MCF 10A (cell line): Measurements from ENCODE around the gene NDUFA1. TPM values are rescaled to one million over a fixed set of nuclear protein-coding genes. Genes with fewer than 3 reads are reported as not detected.
"Not testable (repeated sequence)": the region's sequence is repeated elsewhere in the genome, so short reads cannot be mapped to it uniquely, and the experiment has no call there.

Experiments
- BruUV-seq: library from RNA; stranded (reverse); fragments of 400-500 nt; replicated peaks from 2 replicates; lab custom pipeline; 2021; lab: Mats Ljungman, UMichigan
- CTCF ChIA-PET: fragments of 300-600 bp; sonication (Branson Sonifier 250); formaldehyde crosslinking; extraction: SDS; loops from one replicate; lab custom pipeline; 2021; ENCODE audit warnings: antibody characterized with exemption, inconsistent platforms; lab: Yijun Ruan, JAX
- POLR2A ChIA-PET: fragments of 300-600, 350-650 bp; sonication (Branson Sonifier 250); formaldehyde crosslinking; extraction: SDS; loops from one replicate; lab custom pipeline; 2020; ENCODE audit warnings: antibody characterized with exemption, inconsistent platforms; lab: Yijun Ruan, JAX
- DNase-seq: peaks from one replicate; pipeline ENCODE4 v3.0.0-alpha.2; 2018; ENCODE audit not compliant: unreplicated experiment
- H3K27ac Mint-ChIP-seq: one replicate; pipeline ENCODE4 v1.8.0; 2022; ENCODE audit warnings: mild to moderate bottlenecking, low read depth, mixed read lengths; ENCODE audit not compliant: unreplicated experiment
- H3K27me3 Mint-ChIP-seq: one replicate; pipeline ENCODE4 v1.8.0; 2022; ENCODE audit warnings: mixed read lengths; ENCODE audit not compliant: insufficient read depth, unreplicated experiment
- H3K36me3 Mint-ChIP-seq: one replicate; pipeline ENCODE4 v1.8.0; 2022; ENCODE audit warnings: mild to moderate bottlenecking, moderate library complexity, mixed read lengths; ENCODE audit not compliant: insufficient read depth, unreplicated experiment
- H3K4me1 Mint-ChIP-seq: one replicate; pipeline ENCODE4 v1.8.0; 2022; ENCODE audit warnings: mixed read lengths; ENCODE audit not compliant: insufficient read depth, unreplicated experiment
- H3K4me3 Mint-ChIP-seq: one replicate; pipeline ENCODE4 v1.8.0; 2022; ENCODE audit warnings: mild to moderate bottlenecking, moderate library complexity, mixed read lengths; ENCODE audit not compliant: unreplicated experiment
- H3K9me3 Mint-ChIP-seq: one replicate; pipeline ENCODE4 v1.8.0; 2022; ENCODE audit warnings: mixed read lengths; ENCODE audit not compliant: unreplicated experiment
- CTCF ChIP-seq: fragments of 200-600 bp; IDR thresholded peaks from one replicate; pipeline ENCODE4 v1.8.0; 2022; ENCODE audit warnings: antibody characterized with exemption, mild to moderate bottlenecking; ENCODE audit not compliant: unreplicated experiment
- intact Hi-C: fragments of 100-400 bp; cut with micrococcal nuclease; formaldehyde crosslinking; loops from 2 replicates; pipeline ENCODE4 v1.14.1; 2022
- total RNA-seq: library from RNA; stranded (reverse); gene quantifications from 2 replicates; pipeline ENCODE4 v1.2.3, GENCODE V29; 2022

NDUFA1 gene
- total RNA-seq, 1 experiment from 2014 or later = 82.8 TPM

GRCh38 chrX:119917877-119918276 lies 46.2 kb downstream of the NDUFA1 start:
- DNase-seq = no peak
- no TSS peak for BruUV-seq
- H3K4me3 Mint-ChIP-seq = no peak overlapping the region
- CTCF ChIA-PET = interaction anchor here (1.1 kb wide), 1 partner anchor 405 kb away, joined by 3 read pairs; no protein-coding TSS in a partner anchor
- H3K27me3 Mint-ChIP-seq = no peaks in the 10 kb centered on the region
- no peak overlapping the region for H3K27ac Mint-ChIP-seq
- H3K4me1 Mint-ChIP-seq = no peaks in the 10 kb centered on the region
- no peaks in the 10 kb centered on the region for H3K9me3 Mint-ChIP-seq
- H3K36me3 Mint-ChIP-seq = no peaks in the 10 kb centered on the region
- intact Hi-C loops = no loop called here
- POLR2A ChIA-PET = interaction anchor here (0.7 kb wide), 1 partner anchor 604 kb away, joined by 3 read pairs; no protein-coding TSS in a partner anchor
- TF ChIP-seq CTCF = no peak

GRCh38 chrX:119919835-119920585 lies 48.4 kb downstream of the NDUFA1 start:
- no peaks in the 10 kb centered on the region for H3K4me1 Mint-ChIP-seq
- H3K4me3 Mint-ChIP-seq = no peak overlapping the region
- TF ChIP-seq CTCF = no peak
- no peak overlapping the region for H3K27ac Mint-ChIP-seq
- peaks cover 5% of the 10 kb centered on the region for H3K36me3 Mint-ChIP-seq
- no peak for DNase-seq
- CTCF ChIA-PET = interaction anchor here (0.6 to 1.1 kb wide), 3 partner anchors 10 to 101 kb away, joined by 3 read pairs; no protein-coding TSS in a partner anchor
- no peaks in the 10 kb centered on the region for H3K9me3 Mint-ChIP-seq
- no TSS peak for BruUV-seq
- POLR2A ChIA-PET = interaction anchor here (0.6 kb wide), 1 partner anchor 137 kb away, joined by 3 read pairs; no protein-coding TSS in a partner anchor
- no peaks in the 10 kb centered on the region for H3K27me3 Mint-ChIP-seq
- intact Hi-C loops = no loop called here

- DNase-seq, H3K9me3 Mint-ChIP-seq, POLR2A ChIA-PET, H3K4me3 Mint-ChIP-seq, H3K4me1 Mint-ChIP-seq, intact Hi-C loops, CTCF ChIA-PET, BruUV-seq, H3K27me3 Mint-ChIP-seq, H3K27ac Mint-ChIP-seq: not testable (repeated sequence)
- H3K36me3 Mint-ChIP-seq = peaks cover 17% of the 10 kb centered on the region
Measured at GRCh38 chrX:119922391-119922790, 50.8 kb downstream of the NDUFA1 start.

Other genes starting within 250 kb of the NDUFA1 start
- gene SEPTIN6, start 178.7 kb upstream of the NDUFA1 start, total RNA-seq = 3.8 and 4.7 TPM in 2 replicates
- not detected in 2 replicates for gene SOWAHD, start 113.2 kb upstream of the NDUFA1 start, total RNA-seq
- gene RPL39, start 80.2 kb upstream of the NDUFA1 start, total RNA-seq = 1,826 and 1,944 TPM in 2 replicates
- gene UPF3B, start 18.9 kb upstream of the NDUFA1 start, total RNA-seq = 17.4 and 18.5 TPM in 2 replicates
- gene RNF113A, start 99 bp upstream of the NDUFA1 start, total RNA-seq = 19.0 and 23.0 TPM in 2 replicates
- not detected in 2 replicates for gene AKAP14, start 24.1 kb downstream of the NDUFA1 start, total RNA-seq
- 10.4 and 13.8 TPM in 2 replicates for gene NKAP, start 71.9 kb downstream of the NDUFA1 start, total RNA-seq
- not detected in 2 replicates for gene RHOXF2B, start 205.9 kb downstream of the NDUFA1 start, total RNA-seq
- not detected in 2 replicates for gene RHOXF1, start 244.1 kb downstream of the NDUFA1 start, total RNA-seq